ENCODE data around the gene SMIM7. TPM values are rescaled to one million over a fixed set of nuclear protein-coding genes. Genes with fewer than 3 reads are reported as not detected.

Gene SMIM7
- total and polyA plus RNA-seq, 4 donors: 46.9 to 114 (median 81.7) TPM

DNA sequence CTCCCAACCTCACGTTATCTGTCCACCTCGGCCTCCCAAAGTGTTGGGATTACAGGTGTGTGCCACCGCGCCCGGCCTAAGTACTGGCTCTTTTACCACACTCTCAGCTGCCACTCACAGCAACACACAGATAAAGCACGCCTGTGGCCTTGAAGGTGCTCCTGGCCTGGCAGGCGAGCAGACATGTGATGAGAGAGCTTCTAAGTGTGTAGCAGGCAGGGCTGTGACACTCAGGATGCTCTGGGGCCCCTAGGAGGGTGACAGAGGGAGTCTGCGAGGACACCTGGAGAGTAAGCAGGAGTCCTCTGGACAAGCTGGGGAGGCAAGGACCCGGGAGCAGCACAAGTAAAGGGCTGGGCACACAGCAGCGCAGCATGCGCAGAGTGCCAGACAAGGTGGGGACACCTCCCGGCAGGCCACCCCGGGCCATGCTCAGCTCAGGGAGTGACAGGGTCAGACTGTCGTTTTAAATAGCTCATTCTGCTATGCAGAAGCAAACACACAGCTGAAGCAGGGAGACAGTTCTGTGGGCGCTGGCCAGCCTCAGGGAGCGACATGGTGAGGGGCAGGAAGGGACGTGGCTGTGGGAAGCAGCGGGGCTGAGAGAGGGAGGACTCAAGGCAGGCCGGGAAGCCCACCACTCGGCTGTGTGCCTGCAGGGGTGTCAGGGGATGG, 58.4 kb downstream of the SMIM7 start:
- no peak overlapping the region for H3K27ac ChIP-seq (ENCODE audit: low read depth in 1 of 2, low read length in 2 of 2)
- 93% methylated on average over 20 of the region's 20 CpGs for WGBS, 2 donors

DNA sequence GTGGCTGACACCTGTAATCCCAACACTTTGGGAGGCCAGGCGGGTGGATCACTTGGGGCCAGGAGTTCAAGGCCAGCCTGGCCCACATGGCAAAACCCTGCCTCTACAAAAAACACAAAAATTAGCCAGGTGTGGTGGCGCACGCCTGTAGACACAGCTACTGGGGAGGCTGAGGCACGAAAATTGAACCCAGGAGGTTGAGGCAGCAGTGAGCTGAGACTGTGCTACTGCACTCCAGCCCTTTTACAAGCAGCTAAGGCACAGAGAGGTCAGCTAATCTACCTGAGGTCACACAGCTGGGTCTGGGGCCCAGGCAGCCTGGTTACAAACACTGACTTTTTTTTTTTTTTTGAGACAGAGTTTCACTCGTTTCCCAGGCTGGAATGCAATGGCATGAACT, 59.1 kb downstream of the SMIM7 start:
- 88 to 90% methylated on average over 5 of the region's 5 CpGs for WGBS, 2 donors
- no peaks in the 10 kb centered on the region for H3K9me3 ChIP-seq (ENCODE audit: control insufficient read depth, low read length)
- H3K4me3 ChIP-seq (ENCODE audit: low read length in 2 of 2): no peak overlapping the region
- H3K27ac ChIP-seq (ENCODE audit: low read depth in 1 of 2, low read length in 2 of 2): no peak overlapping the region
- intact Hi-C loops (cut with DNase I): no loop called here
- ATAC-seq (ENCODE audit: low FRiP score) (no peak), DNase-seq (no peak)
- H3K4me1 ChIP-seq (ENCODE audit: control insufficient read depth in 1 of 2, insufficient read depth in 2 of 2, low read length in 2 of 2): no peaks in the 10 kb centered on the region
- H3K27me3 ChIP-seq (ENCODE audit: control insufficient read depth in 1 of 2, insufficient read depth in 2 of 2, low read length in 1 of 2): no peaks in the 10 kb centered on the region
- no peaks in the 10 kb centered on the region for H3K36me3 ChIP-seq (ENCODE audit: control insufficient read depth in 1 of 2, insufficient read depth in 2 of 2, low read length in 1 of 2)

More for the DNA sequence above, 58.4 kb downstream of the SMIM7 start:
- no peaks in the 10 kb centered on the region for H3K27me3 ChIP-seq (ENCODE audit: control insufficient read depth in 1 of 2, insufficient read depth in 2 of 2, low read length in 1 of 2)
- H3K4me3 ChIP-seq (ENCODE audit: low read length in 2 of 2): no peak overlapping the region
- no peaks in the 10 kb centered on the region for H3K36me3 ChIP-seq (ENCODE audit: control insufficient read depth in 1 of 2, insufficient read depth in 2 of 2, low read length in 1 of 2)
- H3K4me1 ChIP-seq (ENCODE audit: control insufficient read depth in 1 of 2, insufficient read depth in 2 of 2, low read length in 2 of 2): no peaks in the 10 kb centered on the region
- DNase-seq: peak in 1 of 2 donors; percentile 12
- no peak for ATAC-seq (ENCODE audit: low FRiP score)
- intact Hi-C loops (cut with DNase I): no loop called here
- no peaks in the 10 kb centered on the region for H3K9me3 ChIP-seq (ENCODE audit: control insufficient read depth, low read length)

GRCh38 chr19:16599655-16600346, 60.1 kb downstream of the SMIM7 start:
- no peak overlapping the region for H3K27ac ChIP-seq (ENCODE audit: low read depth in 1 of 2, low read length in 2 of 2)
- ATAC-seq (ENCODE audit: low FRiP score) (no peak), DNase-seq (no peak)
- intact Hi-C loops (cut with DNase I): no loop called here
- no peaks in the 10 kb centered on the region for H3K27me3 ChIP-seq (ENCODE audit: control insufficient read depth in 1 of 2, insufficient read depth in 2 of 2, low read length in 1 of 2)
- no peaks in the 10 kb centered on the region for H3K4me1 ChIP-seq (ENCODE audit: control insufficient read depth in 1 of 2, insufficient read depth in 2 of 2, low read length in 2 of 2)
- WGBS, 2 donors: 82 to 87% methylated on average over 6 of the region's 6 CpGs
- H3K36me3 ChIP-seq (ENCODE audit: control insufficient read depth in 1 of 2, insufficient read depth in 2 of 2, low read length in 1 of 2): no peaks in the 10 kb centered on the region
- no peak overlapping the region for H3K4me3 ChIP-seq (ENCODE audit: low read length in 2 of 2)
- no peaks in the 10 kb centered on the region for H3K9me3 ChIP-seq (ENCODE audit: control insufficient read depth, low read length)

DNA sequence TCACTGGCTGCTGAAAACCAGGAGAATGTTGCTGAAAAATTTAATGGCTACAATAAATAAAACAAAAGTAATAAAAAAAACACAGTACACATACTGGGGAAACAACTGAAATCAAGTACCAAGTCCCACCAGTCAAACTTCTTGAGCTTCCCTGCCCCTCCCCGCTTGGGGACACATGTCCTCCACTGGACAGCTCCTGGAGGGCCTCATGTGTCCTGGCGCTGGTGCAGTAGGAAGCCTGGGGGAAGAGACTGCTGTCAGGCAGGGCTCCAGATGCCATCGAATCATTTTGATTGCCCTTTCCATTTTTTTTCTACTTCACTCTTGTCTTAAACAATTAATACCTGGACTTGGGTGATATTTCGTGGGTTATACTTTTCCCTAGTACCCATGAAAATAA, 61.1 kb downstream of the SMIM7 start:
- Histone ChIP-seq H3K4me1 (ENCODE audit: control insufficient read depth in 1 of 2, insufficient read depth in 2 of 2, low read length in 2 of 2) (no peaks in the 10 kb centered on the region), H3K4me3 (ENCODE audit: low read length in 2 of 2) (no peak overlapping the region), H3K27ac (ENCODE audit: low read depth in 1 of 2, low read length in 2 of 2) (no peak overlapping the region), H3K9me3 (ENCODE audit: control insufficient read depth, low read length) (no peaks in the 10 kb centered on the region), H3K27me3 (ENCODE audit: control insufficient read depth in 1 of 2, insufficient read depth in 2 of 2, low read length in 1 of 2) (no peaks in the 10 kb centered on the region), H3K36me3 (ENCODE audit: control insufficient read depth in 1 of 2, insufficient read depth in 2 of 2, low read length in 1 of 2) (no peaks in the 10 kb centered on the region)
- intact Hi-C loops (cut with DNase I): no loop called here
- DNase-seq (no peak), ATAC-seq (ENCODE audit: low FRiP score) (no peak)
- WGBS, 2 donors: 74 to 76% methylated on average over 4 of the region's 4 CpGs

DNA sequence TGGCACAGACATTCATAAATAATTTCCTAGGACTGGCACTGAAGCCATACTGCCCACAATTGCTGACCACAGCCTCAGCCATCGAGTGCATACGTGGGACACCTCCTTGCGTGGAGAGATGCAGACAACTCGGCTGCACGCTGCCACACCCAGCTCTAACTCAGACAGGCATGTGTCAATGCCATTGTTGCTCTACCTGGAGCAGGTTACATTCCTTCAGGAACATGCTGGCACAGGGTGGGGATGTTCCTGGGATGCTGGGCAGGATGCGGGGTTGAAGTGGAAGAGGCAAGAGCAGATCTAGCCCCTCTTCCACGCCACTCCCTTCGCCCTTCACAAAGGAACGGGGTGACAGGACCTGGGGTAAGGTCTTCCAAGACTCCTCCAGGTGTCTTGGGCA, 63.5 kb downstream of the SMIM7 start:
- Histone ChIP-seq H3K27me3 (ENCODE audit: control insufficient read depth in 1 of 2, insufficient read depth in 2 of 2, low read length in 1 of 2) (no peaks in the 10 kb centered on the region), H3K27ac (ENCODE audit: low read depth in 1 of 2, low read length in 2 of 2) (no peak overlapping the region), H3K9me3 (ENCODE audit: control insufficient read depth, low read length) (no peaks in the 10 kb centered on the region), H3K36me3 (ENCODE audit: control insufficient read depth in 1 of 2, insufficient read depth in 2 of 2, low read length in 1 of 2) (no peaks in the 10 kb centered on the region), H3K4me3 (ENCODE audit: low read length in 2 of 2) (no peak overlapping the region), H3K4me1 (ENCODE audit: control insufficient read depth in 1 of 2, insufficient read depth in 2 of 2, low read length in 2 of 2) (no peaks in the 10 kb centered on the region)
- ATAC-seq (ENCODE audit: low FRiP score) (no peak), DNase-seq (no peak)
- intact Hi-C loops (cut with DNase I): no loop called here
- WGBS, 2 donors: 94 to 96% methylated on average over 9 of the region's 9 CpGs

Other genes starting within 250 kb of the SMIM7 start
- gene EPS15L1, start 188.2 kb downstream of the SMIM7 start, total RNA-seq: 10 to 100 TPM; 32.3 to 44.7 TPM
- gene EPS15L1, start 188.2 kb downstream of the SMIM7 start, polyA plus RNA-seq: 10 to 100 TPM in 1 of 2 donors, 1 to 10 TPM in 1; 7.1 to 15.7 TPM
- gene CALR3, start 164.0 kb downstream of the SMIM7 start, total RNA-seq: not detected
- gene CALR3, start 164.0 kb downstream of the SMIM7 start, polyA plus RNA-seq: not detected
- 1 to 10 TPM; 3.6 to 6.4 TPM for gene C19orf44, start 163.8 kb downstream of the SMIM7 start, total RNA-seq
- gene C19orf44, start 163.8 kb downstream of the SMIM7 start, polyA plus RNA-seq: 1 to 10 TPM; 1.4 to 8.2 TPM
- 10 to 100 TPM; 32.4 to 36.6 TPM for gene CHERP, start 117.7 kb downstream of the SMIM7 start, total RNA-seq
- 10 to 100 TPM in 1 of 2 donors, 1 to 10 TPM in 1; 5.5 to 17.4 TPM for gene CHERP, start 117.7 kb downstream of the SMIM7 start, polyA plus RNA-seq
- 10 to 100 TPM; 33.9 to 37.7 TPM for gene SLC35E1, start 87.7 kb downstream of the SMIM7 start, total RNA-seq
- gene SLC35E1, start 87.7 kb downstream of the SMIM7 start, polyA plus RNA-seq: 10 to 100 TPM; 22.5 to 24.5 TPM
- 1 to 10 TPM; 8.0 to 8.4 TPM for gene MED26, start 31.9 kb downstream of the SMIM7 start, total RNA-seq
- 1 to 10 TPM in 1 of 2 donors, under 1 TPM in 1; 0.75 to 2.6 TPM for gene MED26, start 31.9 kb downstream of the SMIM7 start, polyA plus RNA-seq
- gene TMEM38A, start 995 bp upstream of the SMIM7 start, total RNA-seq: 1 to 10 TPM; 3.6 to 5.8 TPM
- gene TMEM38A, start 995 bp upstream of the SMIM7 start, polyA plus RNA-seq: 1 to 10 TPM; 3.7 to 8.5 TPM
- under 1 TPM; 0.03 to 0.21 TPM for gene NWD1, start 59.7 kb upstream of the SMIM7 start, total RNA-seq
- gene NWD1, start 59.7 kb upstream of the SMIM7 start, polyA plus RNA-seq: not detected
- gene SIN3B, start 169.3 kb upstream of the SMIM7 start, total RNA-seq: 10 to 100 TPM; 61.1 to 82.7 TPM
- gene SIN3B, start 169.3 kb upstream of the SMIM7 start, polyA plus RNA-seq: 10 to 100 TPM in 1 of 2 donors, 1 to 10 TPM in 1; 7.1 to 52.2 TPM
- gene F2RL3, start 228.9 kb upstream of the SMIM7 start, total RNA-seq: 1 to 10 TPM in 1 of 2 donors, under 1 TPM in 1; 0.78 to 9.9 TPM
- gene F2RL3, start 228.9 kb upstream of the SMIM7 start, polyA plus RNA-seq: under 1 TPM; 0.13 TPM